Heart left ventricle (tissue), 13 donors: ENCODE data around the gene MLIP.

Source experiments
- POLR2A ChIP-seq, 2 donors: fragments of 450-650 bp; IDR thresholded peaks; one replicate each; pipeline ENCODE4 v1.6.1; 2017; ENCODE audit warnings: antibody characterized with exemption in 2 of 2, mild to moderate bottlenecking in 2 of 2, moderate library complexity in 2 of 2
- TF ChIP-seq, protein P1 (sequence below), 12 donors: fragments of 200-600 bp; sonication (generic) in 4 of 12; IDR thresholded peaks; one replicate each; pipeline versions ENCODE4 v1.5.0 to v1.8.0; 2018 to 2022; ENCODE audit warnings: antibody characterized with exemption in 12 of 12, mild to moderate bottlenecking in 5 of 12
- donor health status: ischemic (EF 13 %, LVEDD 7.1; RV severe dilation, severe dysfunction).
- donor health status: DM: no; HTN: yes; CAD: no.
- donor health status: DM: no; HTN: no; CAD: no.
- donor health status: ischemic (EF 25% LVEDD 6.9; RV normal size, moderate dysfunction).
- donor health status: ischemic (EF 25% LVEDD 5.7; RV mildly dilated, moderate dysfunction).
- donor health status: ischemic (EF 35%, LVEDD 5.7; RV mildly dilated, moderate dysfunction).
- donor health status: nonischemic (EF 11% LVEDD 7.7; RV severe dilation, severe dysfunction).
- donor health status: DM: yes; HTN: yes; CAD: no.
- donor health status: PGD.
- donor health status: ischemic (EF 29% LVEDD 5.4; RV normal size, mild dysfunction).
- donor health status: nonischemic (EF 23%, LVEDD 6.1; RV moderate dilation, normal function).

DNA sequence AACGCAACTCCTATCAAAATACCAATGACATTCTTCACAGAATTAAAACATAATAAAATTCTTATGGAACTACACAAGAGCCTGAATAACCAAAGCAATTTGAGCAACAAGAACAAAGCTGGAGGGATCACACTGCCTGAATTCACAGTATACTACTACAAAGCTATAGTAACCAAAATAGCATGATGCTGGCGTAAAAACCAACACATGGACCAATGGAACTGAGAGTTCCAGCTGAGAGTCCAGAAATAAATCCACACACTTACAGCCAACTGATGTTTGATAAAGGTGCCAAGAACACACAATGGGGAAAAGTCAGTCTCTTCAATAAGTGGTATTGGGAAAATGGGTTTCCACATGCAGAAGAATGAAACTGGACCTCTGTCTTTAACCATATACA is 6.9 kb downstream of the MLIP start:
- TF ChIP-seq, protein P1, sequence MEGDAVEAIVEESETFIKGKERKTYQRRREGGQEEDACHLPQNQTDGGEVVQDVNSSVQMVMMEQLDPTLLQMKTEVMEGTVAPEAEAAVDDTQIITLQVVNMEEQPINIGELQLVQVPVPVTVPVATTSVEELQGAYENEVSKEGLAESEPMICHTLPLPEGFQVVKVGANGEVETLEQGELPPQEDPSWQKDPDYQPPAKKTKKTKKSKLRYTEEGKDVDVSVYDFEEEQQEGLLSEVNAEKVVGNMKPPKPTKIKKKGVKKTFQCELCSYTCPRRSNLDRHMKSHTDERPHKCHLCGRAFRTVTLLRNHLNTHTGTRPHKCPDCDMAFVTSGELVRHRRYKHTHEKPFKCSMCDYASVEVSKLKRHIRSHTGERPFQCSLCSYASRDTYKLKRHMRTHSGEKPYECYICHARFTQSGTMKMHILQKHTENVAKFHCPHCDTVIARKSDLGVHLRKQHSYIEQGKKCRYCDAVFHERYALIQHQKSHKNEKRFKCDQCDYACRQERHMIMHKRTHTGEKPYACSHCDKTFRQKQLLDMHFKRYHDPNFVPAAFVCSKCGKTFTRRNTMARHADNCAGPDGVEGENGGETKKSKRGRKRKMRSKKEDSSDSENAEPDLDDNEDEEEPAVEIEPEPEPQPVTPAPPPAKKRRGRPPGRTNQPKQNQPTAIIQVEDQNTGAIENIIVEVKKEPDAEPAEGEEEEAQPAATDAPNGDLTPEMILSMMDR (IDR thresholded peaks at IDR 0.05) = no peak
- no peak for TF ChIP-seq POLR2A (IDR thresholded peaks at IDR 0.05)
